RWPE2 (cell line): ENCODE measurements around the gene DTX3.
A peak's percentile ranks its signal among the peaks of the same experiment; 100 is the strongest.

Experiments used
- ATAC-seq: fragments of 200-7000 bp; cut with Tn5 transposase; 3 replicates; pipeline ENCODE4 v1.9.1; 2021; ENCODE audit warnings: low read depth
- DNase-seq: peaks from one replicate; pipeline ENCODE4 v3.0.0-alpha.2; 2020; ENCODE audit warnings: low spot score
- H3K27ac ChIP-seq: fragments of 450-650 bp; 2 replicates; pipeline ENCODE4 v1.5.1; 2017; ENCODE audit warnings: mild to moderate bottlenecking; ENCODE audit not compliant: poor library complexity, severe bottlenecking
- H3K27me3 ChIP-seq: fragments of 250-450 bp; sonication (Bioruptor Pico); 2 replicates; pipeline ENCODE4 v1.5.1; 2021; ENCODE audit warnings: mild to moderate bottlenecking, moderate library complexity; ENCODE audit not compliant: insufficient read depth, poor library complexity, severe bottlenecking
- H3K36me3 ChIP-seq: fragments of 250-450 bp; sonication (Bioruptor Pico); 2 replicates; pipeline ENCODE4 v1.5.1; 2020; ENCODE audit warnings: low read depth, mild to moderate bottlenecking, moderate library complexity
- H3K4me1 ChIP-seq: fragments of 250-450 bp; sonication (Bioruptor Pico); 2 replicates; pipeline ENCODE4 v1.5.1; 2021; ENCODE audit warnings: mild to moderate bottlenecking, moderate library complexity; ENCODE audit not compliant: insufficient read depth, poor library complexity, severe bottlenecking
- H3K4me3 ChIP-seq: fragments of 250-450 bp; sonication (Bioruptor Pico); 2 replicates; pipeline ENCODE4 v1.5.1; 2021; ENCODE audit warnings: mild to moderate bottlenecking, moderate library complexity; ENCODE audit not compliant: severe bottlenecking
- H3K9me3 ChIP-seq: fragments of 250-450 bp; sonication (Bioruptor Pico); 2 replicates; pipeline ENCODE4 v1.5.1; 2021; ENCODE audit warnings: mild to moderate bottlenecking, moderate library complexity; ENCODE audit not compliant: severe bottlenecking
- TF ChIP-seq, protein P1 (sequence below): fragments of 450-650 bp; IDR thresholded peaks from one replicate; pipeline ENCODE4 v1.5.1; 2017; ENCODE audit warnings: mild to moderate bottlenecking, moderate library complexity; ENCODE audit not compliant: poor library complexity, severe bottlenecking

DTX3 gene

DNA sequence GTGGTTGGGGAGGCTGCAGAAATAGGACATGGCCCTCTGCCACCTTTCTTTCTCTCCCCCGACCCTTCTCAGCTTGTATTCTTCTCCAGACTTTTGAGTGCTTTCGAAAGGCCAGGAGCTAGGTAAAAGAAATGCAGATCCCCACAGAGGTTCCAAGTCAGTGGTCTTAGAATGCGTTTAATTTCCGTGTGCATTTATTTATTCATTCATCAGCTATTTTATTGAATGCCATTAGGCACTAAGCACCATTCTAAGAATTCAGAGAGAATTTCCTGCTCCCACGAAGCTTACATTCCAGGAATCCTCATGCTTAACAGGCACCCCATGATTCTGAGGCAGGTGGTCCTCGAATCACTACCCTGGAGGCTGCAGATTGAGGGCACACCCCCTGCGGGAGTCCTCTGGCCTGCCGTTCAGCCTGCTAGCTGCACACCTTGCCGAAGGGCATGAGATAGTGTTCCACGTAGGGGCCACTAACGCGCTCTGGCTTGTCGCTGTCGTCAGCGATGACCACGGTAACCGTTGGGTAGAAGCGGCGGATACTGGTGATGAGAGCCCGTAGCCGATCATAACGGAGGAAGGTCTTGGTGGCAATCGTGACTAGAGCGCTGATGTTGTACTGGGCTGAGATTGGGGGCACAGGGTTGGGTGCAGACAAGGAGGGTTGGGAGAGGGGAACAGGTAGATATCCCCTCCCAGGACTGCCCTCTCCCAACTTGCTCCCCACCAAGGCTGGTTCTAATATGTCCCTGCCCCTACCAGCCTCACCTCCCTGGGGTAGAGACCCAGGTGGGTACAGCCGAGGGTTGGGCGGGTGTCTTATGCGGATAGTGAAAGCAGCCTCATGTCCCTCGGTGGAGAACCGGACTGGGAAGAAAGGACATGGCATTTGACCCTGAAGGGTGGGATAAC lies 23.9 kb downstream of the DTX3 start:
- H3K36me3 ChIP-seq, result no peaks in the 10 kb centered on the region
- H3K4me3 ChIP-seq, result no peak overlapping the region
- H3K9me3 ChIP-seq, result no peaks in the 10 kb centered on the region
- H3K4me1 ChIP-seq, result no peaks in the 10 kb centered on the region
- DNase-seq, result peak; percentile 49
- ATAC-seq, result no peak
- H3K27me3 ChIP-seq, result peaks cover 3% of the 10 kb centered on the region
- TF ChIP-seq, protein P1, sequence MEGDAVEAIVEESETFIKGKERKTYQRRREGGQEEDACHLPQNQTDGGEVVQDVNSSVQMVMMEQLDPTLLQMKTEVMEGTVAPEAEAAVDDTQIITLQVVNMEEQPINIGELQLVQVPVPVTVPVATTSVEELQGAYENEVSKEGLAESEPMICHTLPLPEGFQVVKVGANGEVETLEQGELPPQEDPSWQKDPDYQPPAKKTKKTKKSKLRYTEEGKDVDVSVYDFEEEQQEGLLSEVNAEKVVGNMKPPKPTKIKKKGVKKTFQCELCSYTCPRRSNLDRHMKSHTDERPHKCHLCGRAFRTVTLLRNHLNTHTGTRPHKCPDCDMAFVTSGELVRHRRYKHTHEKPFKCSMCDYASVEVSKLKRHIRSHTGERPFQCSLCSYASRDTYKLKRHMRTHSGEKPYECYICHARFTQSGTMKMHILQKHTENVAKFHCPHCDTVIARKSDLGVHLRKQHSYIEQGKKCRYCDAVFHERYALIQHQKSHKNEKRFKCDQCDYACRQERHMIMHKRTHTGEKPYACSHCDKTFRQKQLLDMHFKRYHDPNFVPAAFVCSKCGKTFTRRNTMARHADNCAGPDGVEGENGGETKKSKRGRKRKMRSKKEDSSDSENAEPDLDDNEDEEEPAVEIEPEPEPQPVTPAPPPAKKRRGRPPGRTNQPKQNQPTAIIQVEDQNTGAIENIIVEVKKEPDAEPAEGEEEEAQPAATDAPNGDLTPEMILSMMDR, result no peak
- no peak overlapping the region for H3K27ac ChIP-seq

DNA sequence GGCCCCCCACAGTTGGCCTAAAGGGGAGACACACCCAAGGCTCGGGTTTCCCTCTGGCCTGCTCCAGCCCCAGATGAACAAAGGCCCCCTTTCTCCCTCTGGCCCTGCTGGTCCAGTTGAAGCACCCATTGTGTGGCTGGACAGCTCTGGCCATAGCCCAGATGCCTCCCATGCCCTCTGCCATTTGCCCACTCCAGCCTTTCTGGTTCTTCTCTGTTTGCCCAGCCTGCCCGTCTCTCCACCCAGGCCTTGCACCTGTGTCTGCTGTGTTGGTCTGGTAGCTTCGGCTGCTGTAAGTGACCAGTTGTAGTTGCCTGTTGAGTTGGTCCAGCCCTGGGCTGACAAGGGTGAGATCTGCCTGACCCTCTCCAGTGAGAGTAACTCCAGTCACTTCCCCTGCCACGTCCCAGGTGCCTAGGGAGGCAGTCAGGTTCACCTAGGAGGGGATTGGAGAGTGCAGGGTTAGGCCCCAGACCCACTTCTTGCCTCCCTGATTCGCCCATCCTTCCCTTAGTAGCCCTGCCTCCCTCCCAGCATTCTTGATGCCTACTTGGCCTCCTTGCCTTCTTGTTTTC lies 25.4 kb downstream of the DTX3 start:
- ATAC-seq (no peak), DNase-seq (no peak)
- no peaks in the 10 kb centered on the region for H3K9me3 ChIP-seq
- H3K4me3 ChIP-seq, result no peak overlapping the region
- H3K36me3 ChIP-seq, result no peaks in the 10 kb centered on the region
- TF ChIP-seq, protein P1, result no peak
- H3K4me1 ChIP-seq, result no peaks in the 10 kb centered on the region
- no peak overlapping the region for H3K27ac ChIP-seq
- H3K27me3 ChIP-seq, result peaks cover 3% of the 10 kb centered on the region

DNA sequence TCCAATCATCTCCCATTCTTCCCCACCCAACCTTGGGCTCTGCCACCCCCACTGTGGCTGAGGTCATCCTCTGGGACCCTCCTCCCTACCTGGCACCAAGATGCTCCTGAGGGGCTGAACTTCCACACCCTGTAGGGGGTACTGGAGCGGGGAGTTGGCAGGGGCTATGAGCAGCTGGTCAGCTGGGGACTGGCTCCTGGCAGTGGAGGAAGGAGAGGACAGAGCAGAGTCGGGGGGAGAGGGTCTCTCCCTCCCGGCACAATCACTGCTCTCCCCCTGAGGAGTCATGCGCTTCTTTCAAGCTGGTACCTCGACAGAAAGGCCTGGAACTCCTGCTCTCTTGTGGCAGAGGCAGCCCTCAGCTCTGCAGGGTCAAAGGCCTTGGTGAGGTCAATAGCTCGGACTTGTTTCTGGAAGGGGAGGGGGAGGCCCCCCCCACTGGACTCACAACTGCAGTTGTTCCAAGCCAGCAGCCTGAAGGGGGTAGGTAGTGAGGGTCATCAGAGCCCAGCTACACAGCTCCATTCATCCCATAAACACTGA lies 26.3 kb downstream of the DTX3 start:
- TF ChIP-seq, protein P1, result no peak
- Histone ChIP-seq H3K36me3 (no peaks in the 10 kb centered on the region), H3K4me1 (no peaks in the 10 kb centered on the region), H3K27ac (no peak overlapping the region), H3K4me3 (no peak overlapping the region), H3K9me3 (no peaks in the 10 kb centered on the region), H3K27me3 (peaks cover 3% of the 10 kb centered on the region)
- DNase-seq, result no peak
- no peak for ATAC-seq

DNA sequence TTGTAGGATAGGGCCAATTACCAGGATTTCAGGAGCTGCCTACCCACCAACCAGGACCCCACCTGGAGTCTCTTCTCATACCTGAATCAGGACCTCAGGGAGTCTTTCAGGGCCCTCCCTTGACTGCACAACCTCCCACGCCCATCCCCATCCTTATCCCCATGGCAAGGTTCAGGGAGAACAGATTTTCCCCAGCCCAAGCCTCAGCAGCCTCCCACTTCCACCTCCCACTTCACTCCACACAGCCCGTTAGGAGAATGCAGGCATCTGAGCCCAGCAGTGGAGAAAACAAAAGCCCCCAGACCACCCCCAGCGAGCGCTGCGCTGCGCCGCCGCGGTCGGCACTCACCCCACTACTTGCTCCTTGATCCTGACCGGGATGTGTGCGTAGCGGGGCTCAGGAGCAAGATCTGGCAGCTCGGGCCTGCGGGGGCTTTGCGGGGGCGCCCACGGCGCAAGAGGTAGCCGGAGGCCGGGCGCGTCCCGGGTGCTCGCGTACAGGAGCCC lies 27.0 kb downstream of the DTX3 start:
- Histone ChIP-seq H3K4me3 (peak overlapping the region; percentile 48), H3K9me3 (no peaks in the 10 kb centered on the region), H3K27me3 (peaks cover 3% of the 10 kb centered on the region), H3K27ac (no peak overlapping the region), H3K4me1 (no peaks in the 10 kb centered on the region), H3K36me3 (no peaks in the 10 kb centered on the region)
- TF ChIP-seq, protein P1, result no peak
- no peak for ATAC-seq
- no peak for DNase-seq
